ENCODE results near the gene SLC44A1.

SLC44A1 gene

DNA sequence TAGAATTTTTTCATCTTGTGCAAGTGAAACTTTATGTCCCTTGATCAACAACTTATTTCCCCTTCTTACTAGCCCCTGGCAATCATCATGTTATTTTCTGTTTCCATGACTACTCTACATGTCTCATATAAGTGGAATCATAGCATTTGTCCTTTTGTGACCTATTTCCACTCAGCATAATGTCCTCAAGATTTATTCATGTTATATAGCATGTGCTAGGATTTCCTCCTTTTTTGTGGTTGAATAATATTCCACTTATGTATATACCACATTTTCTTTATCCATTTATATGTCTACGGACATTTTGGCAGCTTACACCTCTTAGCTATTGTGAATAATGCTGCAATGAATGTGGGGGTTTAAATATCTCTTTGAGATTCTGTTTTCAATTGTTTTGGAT is 224.4 kb downstream of the SLC44A1 start:
- no peak overlapping the region for H3K4me3 ChIP-seq (ENCODE audit: control insufficient read depth, low read depth, low read length)
- TF ChIP-seq, protein P1, sequence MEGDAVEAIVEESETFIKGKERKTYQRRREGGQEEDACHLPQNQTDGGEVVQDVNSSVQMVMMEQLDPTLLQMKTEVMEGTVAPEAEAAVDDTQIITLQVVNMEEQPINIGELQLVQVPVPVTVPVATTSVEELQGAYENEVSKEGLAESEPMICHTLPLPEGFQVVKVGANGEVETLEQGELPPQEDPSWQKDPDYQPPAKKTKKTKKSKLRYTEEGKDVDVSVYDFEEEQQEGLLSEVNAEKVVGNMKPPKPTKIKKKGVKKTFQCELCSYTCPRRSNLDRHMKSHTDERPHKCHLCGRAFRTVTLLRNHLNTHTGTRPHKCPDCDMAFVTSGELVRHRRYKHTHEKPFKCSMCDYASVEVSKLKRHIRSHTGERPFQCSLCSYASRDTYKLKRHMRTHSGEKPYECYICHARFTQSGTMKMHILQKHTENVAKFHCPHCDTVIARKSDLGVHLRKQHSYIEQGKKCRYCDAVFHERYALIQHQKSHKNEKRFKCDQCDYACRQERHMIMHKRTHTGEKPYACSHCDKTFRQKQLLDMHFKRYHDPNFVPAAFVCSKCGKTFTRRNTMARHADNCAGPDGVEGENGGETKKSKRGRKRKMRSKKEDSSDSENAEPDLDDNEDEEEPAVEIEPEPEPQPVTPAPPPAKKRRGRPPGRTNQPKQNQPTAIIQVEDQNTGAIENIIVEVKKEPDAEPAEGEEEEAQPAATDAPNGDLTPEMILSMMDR (IDR thresholded peaks at IDR 0.05; ENCODE audit: control insufficient read depth, insufficient read depth, low read depth, low read length, missing control alignments), result no peak
- DNase-seq (ENCODE audit: low read depth), result no peak

DNA sequence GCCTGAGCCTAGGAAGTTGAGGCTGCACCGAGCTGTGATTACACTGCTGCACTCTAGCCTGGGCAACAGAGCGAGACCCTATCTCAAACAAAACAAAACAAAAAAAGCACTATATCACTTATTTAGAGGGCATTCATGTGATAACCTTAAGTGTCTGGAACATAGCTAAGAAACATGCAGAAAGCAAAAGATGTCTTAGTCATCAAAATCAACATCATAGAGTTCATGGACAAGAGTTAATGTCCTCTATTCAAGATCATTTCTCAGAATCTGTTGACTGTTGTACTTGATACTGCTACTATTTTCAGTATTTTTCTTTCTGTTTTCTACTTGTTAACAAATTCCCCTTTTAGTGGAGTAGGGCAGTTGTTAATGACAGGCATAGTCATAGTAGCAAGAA is 228.8 kb downstream of the SLC44A1 start:
- DNase-seq (ENCODE audit: low read depth), result no peak
- H3K4me3 ChIP-seq (ENCODE audit: control insufficient read depth, low read depth, low read length), result no peak overlapping the region
- TF ChIP-seq, protein P1 (IDR thresholded peaks at IDR 0.05; ENCODE audit: control insufficient read depth, insufficient read depth, low read depth, low read length, missing control alignments), result no peak

DNA sequence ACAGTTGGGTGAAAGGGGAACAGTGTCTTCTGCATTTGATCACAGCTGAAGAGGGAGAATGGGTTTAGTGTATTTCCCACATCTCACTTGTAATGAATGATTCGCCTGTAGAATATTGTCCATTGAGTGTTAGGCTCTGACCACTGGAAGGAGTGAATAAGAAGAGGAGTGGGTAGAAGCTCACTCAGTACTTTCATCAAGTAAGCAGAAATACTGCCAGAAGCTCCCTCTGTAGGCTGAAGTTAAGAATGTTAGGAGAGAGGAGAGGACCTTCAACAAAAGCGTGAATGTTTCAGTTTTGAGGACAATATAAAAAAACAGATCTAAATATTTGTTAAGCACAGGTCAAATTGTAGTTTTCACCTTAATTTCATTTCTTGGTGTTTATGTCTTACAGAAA is 230.9 kb downstream of the SLC44A1 start:
- no peak overlapping the region for H3K4me3 ChIP-seq (ENCODE audit: control insufficient read depth, low read depth, low read length)
- DNase-seq (ENCODE audit: low read depth), result no peak
- TF ChIP-seq, protein P1 (IDR thresholded peaks at IDR 0.05; ENCODE audit: control insufficient read depth, insufficient read depth, low read depth, low read length, missing control alignments), result peak; percentile 43

DNA sequence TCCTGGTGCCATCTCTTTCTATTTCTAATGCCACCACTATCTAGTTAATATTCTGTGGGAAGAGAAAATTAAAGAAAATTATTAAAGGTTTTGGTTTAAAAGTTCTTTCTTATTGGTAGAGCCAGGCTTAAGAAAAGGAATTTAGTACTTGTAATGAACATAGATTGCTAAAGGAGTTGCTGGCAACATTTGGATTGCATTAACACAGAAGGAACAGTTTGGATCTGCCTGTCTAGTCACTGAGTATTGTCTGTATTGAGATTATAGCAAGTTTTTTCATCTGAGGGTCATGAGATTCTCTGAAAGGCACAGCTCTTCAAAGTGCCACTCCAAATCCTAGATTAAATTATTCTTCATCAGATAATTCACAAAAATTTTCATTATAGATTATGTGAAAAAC is 235.4 kb downstream of the SLC44A1 start:
- no peak for DNase-seq (ENCODE audit: low read depth)
- H3K4me3 ChIP-seq (ENCODE audit: control insufficient read depth, low read depth, low read length), result no peak overlapping the region
- TF ChIP-seq, protein P1 (IDR thresholded peaks at IDR 0.05; ENCODE audit: control insufficient read depth, insufficient read depth, low read depth, low read length, missing control alignments), result no peak

DNA sequence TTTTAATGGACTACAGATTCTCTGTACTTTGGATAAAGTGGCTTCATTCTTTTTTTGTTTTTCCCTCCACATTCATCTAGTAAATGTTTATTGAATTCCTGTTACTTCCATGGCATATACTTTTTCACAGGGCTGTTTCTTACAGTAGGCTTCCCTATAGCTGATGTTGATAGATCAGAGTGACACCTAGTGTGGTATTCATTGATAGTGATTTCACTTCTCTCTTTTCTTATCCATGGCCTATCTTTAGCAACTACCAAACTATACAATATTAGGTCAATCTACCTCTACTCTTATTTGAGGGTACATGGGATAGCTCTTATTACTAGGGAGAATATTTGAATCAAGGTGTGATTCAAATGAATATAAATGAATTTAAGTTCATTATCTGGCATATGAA is 239.2 kb downstream of the SLC44A1 start:
- H3K4me3 ChIP-seq (ENCODE audit: control insufficient read depth, low read depth, low read length), result no peak overlapping the region
- TF ChIP-seq, protein P1 (IDR thresholded peaks at IDR 0.05; ENCODE audit: control insufficient read depth, insufficient read depth, low read depth, low read length, missing control alignments), result no peak
- DNase-seq (ENCODE audit: low read depth), result no peak

DNA sequence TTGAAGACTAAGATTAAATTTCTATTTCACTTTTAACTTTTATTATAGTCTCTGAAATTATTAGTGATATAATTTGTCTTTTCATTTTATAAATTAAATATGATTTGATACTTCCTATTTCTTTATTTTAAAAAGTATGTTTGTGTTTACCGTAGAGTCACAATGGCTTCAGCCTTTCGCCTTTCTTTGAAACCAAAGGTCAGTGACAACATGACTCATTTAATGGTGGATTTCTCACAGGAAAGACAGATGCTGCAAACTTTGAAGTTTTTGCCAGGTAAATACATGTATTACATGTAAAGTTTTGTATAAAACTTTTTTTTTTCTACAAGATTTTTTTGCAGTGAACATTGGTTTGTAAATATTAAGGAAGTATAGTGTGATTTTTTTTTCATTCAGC is 239.8 kb downstream of the SLC44A1 start:
- DNase-seq (ENCODE audit: low read depth), result no peak
- TF ChIP-seq, protein P1 (IDR thresholded peaks at IDR 0.05; ENCODE audit: control insufficient read depth, insufficient read depth, low read depth, low read length, missing control alignments), result no peak
- H3K4me3 ChIP-seq (ENCODE audit: control insufficient read depth, low read depth, low read length), result no peak overlapping the region

DNA sequence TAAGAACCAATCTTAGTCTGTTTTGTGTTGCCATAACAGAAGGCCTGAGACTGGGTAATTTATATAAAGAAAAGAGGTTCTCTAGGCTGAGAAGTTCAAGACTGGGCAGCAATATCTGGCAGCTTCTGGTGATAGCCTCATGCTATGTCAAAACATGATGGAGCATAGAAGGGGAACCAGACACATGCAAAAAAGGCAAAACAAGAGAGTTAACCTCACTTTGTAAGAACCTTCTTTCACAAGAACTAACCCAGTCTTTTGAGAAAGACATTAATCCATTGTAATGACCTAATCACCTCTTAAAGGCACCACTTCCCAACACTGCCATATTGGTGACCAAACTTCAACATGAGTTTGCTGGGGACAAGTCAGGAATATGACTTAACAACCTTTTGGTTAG is 240.7 kb downstream of the SLC44A1 start:
- no peak overlapping the region for H3K4me3 ChIP-seq (ENCODE audit: control insufficient read depth, low read depth, low read length)
- TF ChIP-seq, protein P1 (IDR thresholded peaks at IDR 0.05; ENCODE audit: control insufficient read depth, insufficient read depth, low read depth, low read length, missing control alignments), result no peak
- no peak for DNase-seq (ENCODE audit: low read depth)
